GM12878 (cell line): Measurements from ENCODE around the gene AKAP13. TPM values are rescaled to one million over a fixed set of nuclear protein-coding genes. Genes with fewer than 3 reads are reported as not detected.

Source experiments
- ATAC-seq: fragments of 200-7000 bp; cut with Tn5 transposase; 3 replicates; pipeline ENCODE4 v1.9.1; 2020; ENCODE audit warnings: mild to moderate bottlenecking, moderate library complexity
- BruUV-seq: library from RNA; stranded (reverse); fragments of 400-500 nt; replicated peaks from 2 replicates; lab custom pipeline; 2021; lab: Mats Ljungman, UMichigan
- CTCF ChIA-PET: fragments of 300-600 bp; sonication (Branson Sonifier 250); formaldehyde crosslinking; extraction: SDS; loops from one replicate; lab custom pipeline; 2021; ENCODE audit warnings: inconsistent platforms; lab: Yijun Ruan, JAX
- POLR2A ChIA-PET: fragments of 350-600 bp; formaldehyde crosslinking; extraction: SDS; loops from one replicate; lab custom pipeline; 2021; ENCODE audit warnings: inconsistent platforms; lab: Charles Lee
- RAD21 ChIA-PET: fragments of 300-600 bp; sonication (Branson Sonifier 250); formaldehyde crosslinking; loops from one replicate; lab custom pipeline; 2023; ENCODE audit warnings: antibody characterized with exemption; ENCODE audit not compliant: unreplicated experiment; lab: Charles Lee
- SMC1A ChIA-PET: fragments of 300-600 bp; sonication (Branson Sonifier 250); formaldehyde crosslinking; loops from one replicate; lab custom pipeline; 2023; ENCODE audit not compliant: unreplicated experiment, uncharacterized antibody; lab: Charles Lee
- DNase-seq: peaks from one replicate; pipeline ENCODE4 v3.0.0-alpha.2; 2011; ENCODE audit warnings: low read depth, low spot score
- FAIRE-seq: peaks from 3 replicates; lab custom pipeline; 2011; peaks lifted over from hg19 to GRCh38; lab: Jason Lieb, UNC
- H2AFZ ChIP-seq: 2 replicates; pipeline ENCODE4 v1.6.0; 2011; ENCODE audit warnings: low read depth, low read length, control low read depth; ENCODE audit not compliant: control insufficient read depth
- H3K27ac ChIP-seq: 2 replicates; pipeline ENCODE4 v1.5.1; 2011; ENCODE audit warnings: control low read depth; ENCODE audit not compliant: control insufficient read depth, insufficient read depth
- H3K27me3 ChIP-seq, 2 experiments: replicated peaks in 1 of 2; 2 replicates each; pipeline versions ENCODE4 v1.6.0 to v1.6.1; 2011; ENCODE audit warnings: low read length in 1 of 2; ENCODE audit not compliant: control insufficient read depth in 2 of 2, insufficient read depth in 2 of 2
- H3K36me3 ChIP-seq, 2 experiments: 2 replicates each; pipeline ENCODE4 v1.5.1; 2011; ENCODE audit warnings: low read length in 1 of 2; ENCODE audit not compliant: control insufficient read depth in 2 of 2, insufficient read depth in 2 of 2
- H3K4me1 ChIP-seq: 2 replicates; pipeline ENCODE4 v1.6.1; 2011; ENCODE audit warnings: mild to moderate bottlenecking, low read length, moderate library complexity, mixed read lengths; ENCODE audit not compliant: control insufficient read depth, insufficient read depth
- H3K4me2 ChIP-seq: 2 replicates; pipeline ENCODE4 v1.6.0; 2011; ENCODE audit warnings: control low read depth; ENCODE audit not compliant: control insufficient read depth, insufficient read depth
- H3K4me3 ChIP-seq: fragments of 200-600 bp; sonication (generic); 2 replicates; pipeline ENCODE4 v1.5.1; 2016
- H3K79me2 ChIP-seq: 2 replicates; pipeline ENCODE4 v1.6.0; 2011; ENCODE audit warnings: low read length; ENCODE audit not compliant: control insufficient read depth, insufficient read depth
- H3K9ac ChIP-seq: 2 replicates; pipeline ENCODE4 v1.8.0; 2011; ENCODE audit warnings: low read length, control low read depth, mixed read lengths; ENCODE audit not compliant: control insufficient read depth, insufficient read depth
- H3K9me3 ChIP-seq: replicated peaks from 3 replicates; pipeline ENCODE4 v1.5.1; 2011; ENCODE audit warnings: mild to moderate bottlenecking, low read length; ENCODE audit not compliant: control insufficient read depth, insufficient read depth
- H4K20me1 ChIP-seq: 2 replicates; pipeline ENCODE4 v1.6.0; 2011; ENCODE audit not compliant: control insufficient read depth, insufficient read depth
- ATF7 ChIP-seq: fragments of 450-650 bp; IDR thresholded peaks from 2 replicates; pipeline ENCODE4 v1.6.1; 2016; ENCODE audit warnings: low read depth, mild to moderate bottlenecking
- EED ChIP-seq: sonication (generic); IDR thresholded peaks from 2 replicates; pipeline ENCODE4 v1.6.1; 2016; ENCODE audit warnings: antibody characterized with exemption, low read depth
- ETV6 ChIP-seq, 2 experiments: fragments of 450-650 bp in 1 of 2; IDR thresholded peaks in 1 of 2; conservative IDR thresholded peaks in 1 of 2; 2 replicates each; pipeline ENCODE4 v1.6.1; 2014; ENCODE audit warnings: antibody characterized with exemption in 1 of 2, borderline replicate concordance in 1 of 2, low read depth in 1 of 2, mild to moderate bottlenecking in 1 of 2, moderate library complexity in 1 of 2
- IKZF1 ChIP-seq: fragments of 450-650 bp; conservative IDR thresholded peaks from 2 replicates; pipeline ENCODE4 v1.6.1; 2017; ENCODE audit warnings: antibody characterized with exemption, mild to moderate bottlenecking
- IKZF2 ChIP-seq, 2 experiments: fragments of 450-650 bp; IDR thresholded peaks; 2 replicates each; pipeline ENCODE4 v1.6.1; 2017; ENCODE audit warnings: mild to moderate bottlenecking in 2 of 2, moderate library complexity in 2 of 2
- IRF4 ChIP-seq: IDR thresholded peaks from 2 replicates; pipeline ENCODE4 v1.6.1; 2011; ENCODE audit warnings: low read depth, low read length
- KAT2A ChIP-seq: conservative IDR thresholded peaks from 2 replicates; pipeline ENCODE4 v1.6.1; 2011; ENCODE audit warnings: low read depth, low read length; ENCODE audit not compliant: control insufficient read depth
- MEF2A ChIP-seq: IDR thresholded peaks from 2 replicates; pipeline ENCODE4 v1.6.1; 2011; ENCODE audit warnings: low read depth, mild to moderate bottlenecking, low read length, moderate library complexity; ENCODE audit not compliant: insufficient read depth
- MEF2B ChIP-seq: fragments of 450-650 bp; IDR thresholded peaks from 2 replicates; pipeline ENCODE4 v1.6.1; 2018; ENCODE audit warnings: mild to moderate bottlenecking, moderate library complexity; ENCODE audit not compliant: partially characterized antibody, poor library complexity, severe bottlenecking
- MXI1 ChIP-seq: fragments of 150-350 bp; IDR thresholded peaks from 2 replicates; pipeline ENCODE4 v1.6.1; 2011; ENCODE audit warnings: low read depth, mild to moderate bottlenecking, inconsistent platforms, low read length, improper control_type of control experiment
- NR2C1 ChIP-seq: fragments of 450-650 bp; IDR thresholded peaks from 2 replicates; pipeline ENCODE4 v1.6.1; 2017; ENCODE audit warnings: antibody characterized with exemption, mild to moderate bottlenecking, moderate library complexity
- RCOR1 ChIP-seq: conservative IDR thresholded peaks from 2 replicates; pipeline ENCODE4 v1.6.1; 2012; ENCODE audit warnings: low read depth, low read length, improper control_type of control experiment
- RUNX3 ChIP-seq: IDR thresholded peaks from 2 replicates; pipeline ENCODE4 v1.6.1; 2012; ENCODE audit warnings: low read length, inconsistent platforms
- SKIL ChIP-seq: fragments of 450-650 bp; IDR thresholded peaks from 2 replicates; pipeline ENCODE4 v1.6.1; 2017; ENCODE audit warnings: mild to moderate bottlenecking, low read depth, inconsistent platforms; ENCODE audit not compliant: poor library complexity, severe bottlenecking
- TCF7 ChIP-seq: IDR thresholded peaks from 2 replicates; pipeline ENCODE4 v1.6.1; 2014; ENCODE audit warnings: antibody characterized with exemption, borderline replicate concordance
- WGBS: methylation state at CpG from one replicate; pipeline ENCODE4 v1.1.6; 2016; ENCODE audit warnings: low lambda C conversion rate; ENCODE audit not compliant: insufficient replicate concordance, insufficient coverage; ENCODE audit errors: missing lambda C conversion rate; 5-methylcytosine and 5-hydroxymethylcytosine counted together
- in situ Hi-C: fragments of 300-500 bp; cut with MboI; formaldehyde crosslinking; loops from 9 replicates; pipeline ENCODE4 v1.14.3; 2018; ENCODE audit warnings: mixed read lengths
- intact Hi-C: fragments of 100-400 bp; cut with micrococcal nuclease; formaldehyde crosslinking; loops from one replicate; pipeline ENCODE4 v1.14.2; 2022; ENCODE audit not compliant: unreplicated experiment
- polyA plus RNA-seq, 11 experiments: library from polyadenylated mRNA; depleted of rRNA in 4 of 11; unstranded in 6 of 11; stranded (reverse) in 5 of 11; fragments of >200 nt; fragmentation: Nextera tagmentation in 4 of 11; fragmentation: Illumina TruSeq in 1 of 11; extraction: Ambion mirVana in 4 of 11; extraction: Trizol in 1 of 11; gene quantifications; 1 replicate in 1 of 11; 2 replicates in 10 of 11; pipeline versions ENCODE4 v1.2.1 to v1.2.3, GENCODE V29; 2011 to 2016; ENCODE audit warnings: inconsistent platforms in 2 of 11, missing spikeins in 2 of 11, low read depth in 1 of 11
- total RNA-seq, 4 experiments: library from RNA; depleted of rRNA in 3 of 4; stranded (reverse); fragments of >200 nt in 3 of 4; fragmentation: Illumina TruSeq in 1 of 4; extraction: Trizol in 1 of 4; gene quantifications; 2 replicates each; pipeline versions ENCODE4 v1.2.1 to v1.2.3, GENCODE V29; 2013 to 2021
- TF ChIP-seq, protein P1 (sequence below): fragments of 450-650 bp; IDR thresholded peaks from 2 replicates; pipeline ENCODE4 v1.6.1; 2014; ENCODE audit warnings: mild to moderate bottlenecking
- TF ChIP-seq, protein P2 (sequence below): fragments of 450-650 bp; IDR thresholded peaks from 2 replicates; pipeline ENCODE4 v1.6.1; 2017; ENCODE audit warnings: low read depth, mild to moderate bottlenecking, moderate library complexity
- TF ChIP-seq, protein P3 (sequence below): fragments of 450-650 bp; IDR thresholded peaks from 2 replicates; pipeline ENCODE4 v1.6.1; 2016; ENCODE audit warnings: mild to moderate bottlenecking

The AKAP13 gene
- total and polyA plus RNA-seq, 10 of the 15 experiments (the other 5 are each of a cell fraction or from before 2014, with no cell fraction given): 14.4 to 74.9 (median 55.1) TPM

DNA sequence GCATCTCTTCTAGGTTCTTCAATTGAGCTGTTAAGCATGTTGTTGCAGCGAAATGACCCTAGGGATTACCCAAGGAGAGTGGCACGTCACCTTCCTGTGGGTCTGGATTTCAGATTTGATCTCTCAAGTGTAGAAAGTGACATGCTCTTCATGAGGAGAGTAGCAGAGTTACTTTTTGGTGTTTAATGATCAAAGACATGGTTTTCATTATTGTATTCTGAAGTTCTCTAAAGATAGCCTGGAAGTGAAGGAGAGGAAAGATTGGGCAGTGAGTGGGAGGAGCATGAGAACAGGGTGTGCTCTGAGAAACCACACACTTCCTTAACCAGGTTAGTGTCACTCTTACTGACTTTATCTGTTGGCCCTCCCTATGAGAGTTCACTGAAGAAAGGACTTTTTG lies 153.6 kb downstream of the AKAP13 start:
- H3K4me2 ChIP-seq: peak overlapping the region; percentile 52
- SMC1A ChIA-PET: interaction anchor here (0.6 to 3.3 kb wide), 5 partner anchors 8 to 44 kb away, joined by 3 to 13 read pairs (median 5); no protein-coding TSS in a partner anchor
- TF ChIP-seq KAT2A (no peak), NR2C1 (no peak), ETV6 (conservative IDR thresholded peaks at IDR 0.05 in 1 of 2, IDR thresholded peaks at IDR 0.05 in 1 of 2; ENCODE audit: borderline replicate concordance in 1 of 2, low read depth in 1 of 2) (peak in 1 of 2 experiments; percentile 17; a peak in 1 of 4 replicates), MXI1 (no peak), ATF7 (peak; percentile 38; the same call in 1 of the 2 replicates), IKZF1 (0 out of 2 replicates have a peak, but pooled peaks have one; percentile 14), TCF7 (0 out of 2 replicates have a peak, but pooled peaks have one; percentile 19), SKIL (no peak), MEF2A (0 out of 2 replicates have a peak, but pooled peaks have one; percentile 11), IKZF2 (IDR thresholded peaks at IDR 0.05) (peak in 1 of 2 experiments; percentile 27; a peak in 1 of 4 replicates), MEF2B (peak; percentile 68), RUNX3 (peak; percentile 84), EED (no peak), IRF4 (no peak), RCOR1 (no peak)
- TF ChIP-seq, protein P1, sequence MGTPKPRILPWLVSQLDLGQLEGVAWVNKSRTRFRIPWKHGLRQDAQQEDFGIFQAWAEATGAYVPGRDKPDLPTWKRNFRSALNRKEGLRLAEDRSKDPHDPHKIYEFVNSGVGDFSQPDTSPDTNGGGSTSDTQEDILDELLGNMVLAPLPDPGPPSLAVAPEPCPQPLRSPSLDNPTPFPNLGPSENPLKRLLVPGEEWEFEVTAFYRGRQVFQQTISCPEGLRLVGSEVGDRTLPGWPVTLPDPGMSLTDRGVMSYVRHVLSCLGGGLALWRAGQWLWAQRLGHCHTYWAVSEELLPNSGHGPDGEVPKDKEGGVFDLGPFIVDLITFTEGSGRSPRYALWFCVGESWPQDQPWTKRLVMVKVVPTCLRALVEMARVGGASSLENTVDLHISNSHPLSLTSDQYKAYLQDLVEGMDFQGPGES: no peak
- TF ChIP-seq, protein P2, sequence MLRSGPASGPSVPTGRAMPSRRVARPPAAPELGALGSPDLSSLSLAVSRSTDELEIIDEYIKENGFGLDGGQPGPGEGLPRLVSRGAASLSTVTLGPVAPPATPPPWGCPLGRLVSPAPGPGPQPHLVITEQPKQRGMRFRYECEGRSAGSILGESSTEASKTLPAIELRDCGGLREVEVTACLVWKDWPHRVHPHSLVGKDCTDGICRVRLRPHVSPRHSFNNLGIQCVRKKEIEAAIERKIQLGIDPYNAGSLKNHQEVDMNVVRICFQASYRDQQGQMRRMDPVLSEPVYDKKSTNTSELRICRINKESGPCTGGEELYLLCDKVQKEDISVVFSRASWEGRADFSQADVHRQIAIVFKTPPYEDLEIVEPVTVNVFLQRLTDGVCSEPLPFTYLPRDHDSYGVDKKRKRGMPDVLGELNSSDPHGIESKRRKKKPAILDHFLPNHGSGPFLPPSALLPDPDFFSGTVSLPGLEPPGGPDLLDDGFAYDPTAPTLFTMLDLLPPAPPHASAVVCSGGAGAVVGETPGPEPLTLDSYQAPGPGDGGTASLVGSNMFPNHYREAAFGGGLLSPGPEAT: 0 out of 2 replicates have a peak, but pooled peaks have one; percentile 13
- TF ChIP-seq, protein P3, sequence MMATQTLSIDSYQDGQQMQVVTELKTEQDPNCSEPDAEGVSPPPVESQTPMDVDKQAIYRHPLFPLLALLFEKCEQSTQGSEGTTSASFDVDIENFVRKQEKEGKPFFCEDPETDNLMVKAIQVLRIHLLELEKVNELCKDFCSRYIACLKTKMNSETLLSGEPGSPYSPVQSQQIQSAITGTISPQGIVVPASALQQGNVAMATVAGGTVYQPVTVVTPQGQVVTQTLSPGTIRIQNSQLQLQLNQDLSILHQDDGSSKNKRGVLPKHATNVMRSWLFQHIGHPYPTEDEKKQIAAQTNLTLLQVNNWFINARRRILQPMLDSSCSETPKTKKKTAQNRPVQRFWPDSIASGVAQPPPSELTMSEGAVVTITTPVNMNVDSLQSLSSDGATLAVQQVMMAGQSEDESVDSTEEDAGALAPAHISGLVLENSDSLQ: peak; percentile 89

More for the DNA sequence above, 153.6 kb downstream of the AKAP13 start:
- Histone ChIP-seq H3K79me2 (no peaks in the 10 kb centered on the region; the same call in 1 of the 2 replicates), H3K27me3 (no peaks in the 10 kb centered on the region), H3K27ac (no peak overlapping the region), H3K4me3 (no peak overlapping the region), H2AFZ (no peak overlapping the region), H3K36me3 (peaks cover 0 to 10% of the 10 kb centered on the region in 2 experiments; a peak in 3 of 4 replicates), H3K9me3 (no peaks in the 10 kb centered on the region), H3K9ac (no peak overlapping the region), H3K4me1 (peaks cover 23% of the 10 kb centered on the region), H4K20me1 (peaks cover 3% of the 10 kb centered on the region; the same call in 1 of the 2 replicates)
- FAIRE-seq (peak; percentile 96), DNase-seq (no peak), ATAC-seq (peak; percentile 90)
- BruUV-seq: no TSS peak
- ChIA-PET POLR2A (interaction anchor here (0.6 to 1.6 kb wide), 3 partner anchors 8 to 320 kb away, joined by 3 to 6 read pairs (median 5); no protein-coding TSS in a partner anchor), RAD21 (interaction anchor here (1.0 to 1.8 kb wide), 4 partner anchors 22 to 61 kb away, joined by 3 to 4 read pairs (median 4); no protein-coding TSS in a partner anchor), CTCF (interaction anchor here (1.9 to 2.4 kb wide), 2 partner anchors 11 to 45 kb away, joined by 4 to 11 read pairs; no protein-coding TSS in a partner anchor)
- intact Hi-C loops (no loop called here), in situ Hi-C loops (no loop called here)
- 23% methylated on average over 2 of the region's 2 CpGs for WGBS
